ENCODE results near the gene CABLES1. TPM values are rescaled to one million over a fixed set of nuclear protein-coding genes. Genes with fewer than 3 reads are reported as not detected.

Gene CABLES1
- total and polyA plus RNA-seq, 2 of the 8 experiments (the other 6 are each of a cell fraction or from before 2014, with no cell fraction given) = 9.2 to 26.4 TPM

DNA sequence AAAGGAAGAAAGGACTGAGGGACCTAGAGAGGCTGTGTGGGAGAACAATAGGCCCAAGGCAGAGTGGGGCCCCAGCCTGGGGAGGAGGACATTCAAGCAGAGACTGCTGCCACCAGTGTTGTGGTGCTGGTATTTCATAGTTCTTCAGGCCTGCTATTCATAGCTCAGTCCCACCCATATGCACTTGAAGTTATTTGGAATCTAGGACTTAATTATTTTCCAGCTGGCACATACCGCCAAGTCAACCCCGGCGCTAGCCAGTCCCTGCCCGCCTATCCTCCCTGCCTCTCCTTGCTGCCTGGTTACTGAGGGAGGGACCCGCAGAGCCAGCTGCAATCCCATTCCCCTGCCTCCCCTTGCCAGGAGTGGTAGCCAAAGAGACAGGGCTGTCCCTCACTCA lies 141.2 kb downstream of the CABLES1 start:
- Histone ChIP-seq H3K27ac (ENCODE audit: low read depth, low read length) (no peak overlapping the region), H3K27me3 (replicated peaks in 1 of 4; ENCODE audit: control insufficient read depth in 3 of 4, extremely low read depth in 1 of 4, insufficient read depth in 3 of 4, low read length in 3 of 4) (no peaks in the 10 kb centered on the region), H2AK5ac (ENCODE audit: low read depth, low read length) (no peak overlapping the region; the same call in 1 of the 2 replicates), H2BK5ac (ENCODE audit: low read depth, low read length) (peak overlapping the region; percentile 86; the same call in 1 of the 2 replicates), H4K8ac (ENCODE audit: extremely low read depth, insufficient read depth, low read length) (peak overlapping the region; percentile 22; the same call in 1 of the 2 replicates), H3K4me2 (ENCODE audit: insufficient read depth in 1 of 2, low read depth in 2 of 2, low read length in 2 of 2) (no peak overlapping the region), H4K20me1 (replicated peaks in 1 of 2; ENCODE audit: control insufficient read depth in 1 of 2, insufficient read depth in 2 of 2, low read length in 2 of 2) (peaks cover 0 to 2% of the 10 kb centered on the region in 2 experiments), H3K23me2 (ENCODE audit: low read depth, low read length) (peaks cover 3% of the 10 kb centered on the region; the same call in 1 of the 2 replicates), H3K79me2 (ENCODE audit: control insufficient read depth in 1 of 2, insufficient read depth in 2 of 2, low read length in 2 of 2) (no peaks in the 10 kb centered on the region), H3K9ac (replicated peaks in 1 of 4; ENCODE audit: extremely low read depth in 1 of 4, low read depth in 3 of 4, low read length in 3 of 4) (no peak overlapping the region; a peak in 1 of 7 replicates), H4K5ac (ENCODE audit: insufficient read length, low read depth, low read length) (no peak overlapping the region), H2BK15ac (ENCODE audit: low read length) (peak overlapping the region; percentile 75; the same call in 1 of the 2 replicates), H3K36me3 (ENCODE audit: control insufficient read depth in 2 of 4, insufficient read depth in 4 of 4, low read length in 3 of 4) (peaks cover 0 to 3% (median 0%) of the 10 kb centered on the region in 4 experiments; a peak in 2 of 8 replicates), H3K4me1 (replicated peaks in 1 of 4; ENCODE audit: control insufficient read depth in 3 of 4, insufficient read depth in 4 of 4, low read length in 3 of 4) (0 out of 7 replicates have a peak, but pooled peaks cover 0 to 2% (median 0%) of the 10 kb centered on the region in 4 experiments), H2BK120ac (replicated peaks; ENCODE audit: low read depth, low read length) (no peak overlapping the region), H3K18ac (ENCODE audit: extremely low read depth, low read length) (peak overlapping the region; percentile 68; the same call in 1 of the 2 replicates), H2AFZ (ENCODE audit: low read length) (no peak overlapping the region), H3K56ac (replicated peaks; ENCODE audit: insufficient read length, low read depth, low read length) (no peak overlapping the region), H2BK20ac (ENCODE audit: low read length) (peak overlapping the region; percentile 87), H3K79me1 (ENCODE audit: low read depth, low read length) (no peaks in the 10 kb centered on the region), H4K91ac (replicated peaks; ENCODE audit: insufficient read length, low read length) (peak overlapping the region; percentile 56), H3K4me3 (ENCODE audit: extremely low read depth in 1 of 4, insufficient read depth in 2 of 4, low read depth in 3 of 4, low read length in 4 of 4) (no peak overlapping the region), H3K14ac (ENCODE audit: insufficient read length) (no peak overlapping the region), H2BK12ac (ENCODE audit: low read depth, low read length) (peak overlapping the region; percentile 88; the same call in 1 of the 2 replicates), H3K9me3 (ENCODE audit: insufficient read depth in 2 of 2, low read depth in 1 of 2, low read length in 1 of 2) (peaks cover 11 to 18% of the 10 kb centered on the region in 2 experiments), H3K23ac (ENCODE audit: insufficient read length) (no peak overlapping the region), H3K4ac (replicated peaks; ENCODE audit: insufficient read length, low read depth, low read length) (no peak overlapping the region)
- WGBS, 2 experiments (ENCODE audit: extremely low coverage in 1 of 2, insufficient coverage in 1 of 2, insufficient read length in 1 of 2, insufficient replicate concordance in 2 of 2, low coverage in 1 of 2, low lambda C conversion rate in 2 of 2, missing lambda C conversion rate in 1 of 2) = 82% methylated on average over 5 of the region's 5 CpGs; no CpG with 5 or more reads in 1 of the 2 experiments
- no peak for FAIRE-seq
- POLR2A ChIA-PET (ENCODE audit: partially characterized antibody) = interaction anchor here (1.4 kb wide), 1 partner anchor 16 kb away, joined by 5 read pairs; no protein-coding TSS in a partner anchor
- CTCF ChIA-PET (ENCODE audit: partially characterized antibody) = no interaction called here
- DNase-seq (ENCODE audit: low read depth in 1 of 2, low spot score in 2 of 2) = no peak
- no peak for TF ChIP-seq TBP (IDR thresholded peaks at IDR 0.05; ENCODE audit: low read depth, low read length)
- TF ChIP-seq TAF1 (IDR thresholded peaks at IDR 0.05; ENCODE audit: low read depth, low read length) = no peak
- no peak for TF ChIP-seq HDAC6 (IDR thresholded peaks at IDR 0.05; ENCODE audit: low read depth, low read length)
- TF ChIP-seq TEAD4 (IDR thresholded peaks at IDR 0.05; ENCODE audit: low read depth, low read length) = no peak
- no peak for TF ChIP-seq POU5F1 (IDR thresholded peaks at IDR 0.05; ENCODE audit: low read depth, low read length)
- no peak for TF ChIP-seq ASH2L (IDR thresholded peaks at IDR 0.05; ENCODE audit: low read length)
